K562 (cell line): ENCODE results near the gene BCAS4. TPM values are rescaled to one million over a fixed set of nuclear protein-coding genes. Genes with fewer than 3 reads are reported as not detected.

Experiments
- BRF1 ChIP-seq: IDR thresholded peaks from 3 replicates; pipeline ENCODE4 v1.6.1; 2011; ENCODE audit warnings: borderline replicate concordance, mild to moderate bottlenecking; ENCODE audit not compliant: insufficient read length; ENCODE audit errors: extremely low read depth
- CHD4 ChIP-seq: fragments of 200-600 bp; sonication (generic); IDR thresholded peaks from 3 replicates; pipeline ENCODE4 v1.6.1; 2012; ENCODE audit warnings: low read depth, mild to moderate bottlenecking, mixed read lengths, low read length, inconsistent platforms; ENCODE audit not compliant: insufficient read depth, insufficient replicate concordance, poor library complexity, severe bottlenecking
- CREM ChIP-seq: IDR thresholded peaks from 2 replicates; pipeline ENCODE4 v1.6.1; 2014; ENCODE audit warnings: antibody characterized with exemption, low read depth
- CXXC5 ChIP-seq: fragments of 250-450 bp; sonication (Bioruptor Pico); IDR thresholded peaks from 2 replicates; pipeline ENCODE4 v1.8.0; 2022; ENCODE audit warnings: inconsistent platforms, mild to moderate bottlenecking, moderate library complexity
- GATA2 ChIP-seq: sonication (generic); formaldehyde crosslinking; IDR thresholded peaks from 2 replicates; pipeline ENCODE4 v1.4.0; 2020; ENCODE audit warnings: mild to moderate bottlenecking, missing genetic modification reagents
- MTA3 ChIP-seq: fragments of 450-650 bp; formaldehyde crosslinking; IDR thresholded peaks from 2 replicates; pipeline ENCODE4 v1.6.1; 2017; ENCODE audit warnings: mild to moderate bottlenecking, borderline replicate concordance
- POLR2G ChIP-seq: fragments of 200-400 bp; formaldehyde crosslinking; IDR thresholded peaks from 2 replicates; pipeline ENCODE4 v1.6.1; 2017; ENCODE audit warnings: low read depth, mild to moderate bottlenecking, antibody characterized with exemption, low read length, moderate library complexity
- POLR3A ChIP-seq: IDR thresholded peaks from 2 replicates; pipeline ENCODE4 v1.6.1; 2011; ENCODE audit warnings: borderline replicate concordance, mild to moderate bottlenecking, moderate library complexity; ENCODE audit not compliant: insufficient read length, insufficient read depth; ENCODE audit errors: extremely low read depth
- PURB ChIP-seq: sonication (generic); formaldehyde crosslinking; IDR thresholded peaks from 2 replicates; pipeline ENCODE4 v1.9.0; 2021; ENCODE audit warnings: low read depth, mild to moderate bottlenecking, missing genetic modification reagents
- SIN3A ChIP-seq, 2 experiments: fragments of 150-350 bp in 1 of 2; IDR thresholded peaks; 2 replicates each; pipeline ENCODE4 v1.6.1; 2011 to 2016; ENCODE audit warnings: borderline replicate concordance in 2 of 2, low read depth in 2 of 2, low read length in 2 of 2, mild to moderate bottlenecking in 2 of 2, moderate library complexity in 2 of 2; ENCODE audit not compliant: control insufficient read depth in 1 of 2
- SP2 ChIP-seq: IDR thresholded peaks from 2 replicates; pipeline ENCODE4 v1.6.1; 2011; ENCODE audit warnings: mild to moderate bottlenecking, low read depth, low read length, moderate library complexity; ENCODE audit not compliant: poor library complexity, severe bottlenecking; ENCODE audit errors: extremely low read depth
- SPI1 ChIP-seq: IDR thresholded peaks from 2 replicates; pipeline ENCODE4 v1.6.1; 2011; ENCODE audit warnings: low read depth, low read length, control low read depth, borderline replicate concordance
- SREBF2 ChIP-seq: sonication (generic); formaldehyde crosslinking; IDR thresholded peaks from 2 replicates; pipeline ENCODE4 v1.4.0; 2020; ENCODE audit warnings: mild to moderate bottlenecking, missing genetic modification reagents
- TAL1 ChIP-seq: fragments of 450-650 bp; IDR thresholded peaks from 2 replicates; pipeline ENCODE4 v1.6.1; 2016; ENCODE audit warnings: mild to moderate bottlenecking
- U2AF1 ChIP-seq: fragments of 200-400 bp; formaldehyde crosslinking; optimal IDR thresholded peaks from 2 replicates; pipeline ENCODE3; 2017; ENCODE audit warnings: mild to moderate bottlenecking, low read depth, low read length, moderate library complexity
- ZBTB8A ChIP-seq: fragments of 450-650 bp; IDR thresholded peaks from 2 replicates; pipeline ENCODE4 v1.6.1; 2018; ENCODE audit warnings: mild to moderate bottlenecking, moderate library complexity; ENCODE audit not compliant: partially characterized antibody
- ZNF282 ChIP-seq: sonication (generic); formaldehyde crosslinking; IDR thresholded peaks from 2 replicates; pipeline ENCODE4 v1.8.1; 2023; ENCODE audit warnings: missing genetic modification reagents
- polyA plus RNA-seq, 8 experiments: library from polyadenylated mRNA; depleted of rRNA in 4 of 8; stranded (reverse) in 5 of 8; unstranded in 3 of 8; fragments of >200 nt; fragmentation: Nextera tagmentation in 2 of 8; fragmentation: Illumina TruSeq in 1 of 8; extraction: Ambion mirVana in 2 of 8; extraction: Trizol in 1 of 8; gene quantifications; 2 replicates each; pipeline versions ENCODE4 v1.2.1 to v1.2.3, GENCODE V29; 2011 to 2014; ENCODE audit warnings: inconsistent platforms in 1 of 8, missing spikeins in 1 of 8
- total RNA-seq, 7 experiments: library from RNA; depleted of rRNA in 6 of 7; stranded (reverse); fragments of >200 nt in 6 of 7; fragmentation: Illumina TruSeq in 2 of 7; extraction: Trizol in 2 of 7; gene quantifications; 2 replicates each; pipeline versions ENCODE4 v1.2.1 to v1.2.3, GENCODE V29; 2011 to 2021; ENCODE audit warnings: low replicate concordance in 1 of 7
- TF ChIP-seq, protein P1 (sequence below): conservative IDR thresholded peaks from 2 replicates; pipeline ENCODE4 v1.6.1; 2011; ENCODE audit warnings: low read depth, mild to moderate bottlenecking, low read length; ENCODE audit not compliant: control insufficient read depth
- TF ChIP-seq, protein P2 (sequence below), 3 experiments: IDR thresholded peaks in 2 of 3; conservative IDR thresholded peaks in 1 of 3; 2 replicates each; pipeline ENCODE4 v1.5.1; 2011 to 2012; ENCODE audit warnings: low read length in 3 of 3, mild to moderate bottlenecking in 3 of 3, control low read depth in 2 of 3, improper control_type of control experiment in 1 of 3, inconsistent platforms in 1 of 3, low read depth in 1 of 3, mixed read lengths in 1 of 3, moderate library complexity in 1 of 3; ENCODE audit not compliant: insufficient read depth in 2 of 3
- TF ChIP-seq, protein P3 (sequence below), 2 experiments: fragments of 450-650 bp; IDR thresholded peaks; 2 replicates each; pipeline ENCODE4 v1.6.1; 2016
- TF ChIP-seq, protein P4 (sequence below): fragments of 250-450 bp; sonication (Bioruptor Pico); IDR thresholded peaks from 2 replicates; pipeline ENCODE4 v1.8.0; 2021; ENCODE audit warnings: mild to moderate bottlenecking, moderate library complexity

The BCAS4 gene
- total and polyA plus RNA-seq, 9 of the 15 experiments (the other 6 are each of a cell fraction or from before 2014, with no cell fraction given), result 0.15 to 2.3 (median 0.47) TPM

DNA sequence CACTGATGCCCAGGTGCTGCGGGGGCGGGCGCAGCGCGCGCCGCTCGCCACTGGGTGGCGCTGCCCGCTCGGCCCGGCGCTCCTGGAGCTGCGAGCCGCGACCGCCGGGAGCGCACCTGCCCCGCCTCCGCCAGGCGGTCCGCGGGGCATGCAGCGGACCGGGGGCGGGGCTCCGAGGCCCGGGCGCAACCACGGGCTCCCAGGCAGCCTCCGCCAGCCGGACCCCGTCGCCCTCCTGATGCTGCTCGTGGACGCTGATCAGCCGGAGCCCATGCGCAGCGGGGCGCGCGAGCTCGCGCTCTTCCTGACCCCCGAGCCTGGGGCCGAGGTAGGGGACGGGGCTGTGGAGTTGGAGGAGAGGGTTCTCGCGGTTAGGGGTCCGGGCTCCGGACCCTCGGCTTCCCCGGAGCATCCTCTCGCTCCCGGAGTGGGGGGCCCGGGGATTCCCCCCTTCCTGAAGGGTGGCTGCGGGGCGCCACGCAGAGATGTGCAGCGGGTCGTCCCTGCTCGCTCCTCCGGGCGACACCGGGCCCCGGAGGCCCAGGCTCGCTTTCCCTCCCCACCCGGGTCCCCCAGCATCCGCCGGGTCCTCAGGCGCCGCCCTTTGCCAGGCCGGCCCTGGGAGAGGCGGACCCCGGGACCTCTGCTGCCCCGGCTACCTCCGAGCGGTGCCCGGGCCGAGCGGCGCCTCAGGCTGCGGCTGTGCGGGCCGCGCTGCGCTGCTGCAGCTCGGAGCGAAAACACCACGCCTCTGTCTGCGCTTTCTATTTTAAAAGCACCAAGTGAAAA is at the start of gene BCAS4 (continued):
- TF ChIP-seq, protein P1, sequence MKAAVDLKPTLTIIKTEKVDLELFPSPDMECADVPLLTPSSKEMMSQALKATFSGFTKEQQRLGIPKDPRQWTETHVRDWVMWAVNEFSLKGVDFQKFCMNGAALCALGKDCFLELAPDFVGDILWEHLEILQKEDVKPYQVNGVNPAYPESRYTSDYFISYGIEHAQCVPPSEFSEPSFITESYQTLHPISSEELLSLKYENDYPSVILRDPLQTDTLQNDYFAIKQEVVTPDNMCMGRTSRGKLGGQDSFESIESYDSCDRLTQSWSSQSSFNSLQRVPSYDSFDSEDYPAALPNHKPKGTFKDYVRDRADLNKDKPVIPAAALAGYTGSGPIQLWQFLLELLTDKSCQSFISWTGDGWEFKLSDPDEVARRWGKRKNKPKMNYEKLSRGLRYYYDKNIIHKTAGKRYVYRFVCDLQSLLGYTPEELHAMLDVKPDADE, result peak; percentile 68
- no peak for TF ChIP-seq GATA2 (CRISPR knock-in tag)
- no peak for TF ChIP-seq CHD4
- no peak for TF ChIP-seq PURB (CRISPR knock-in tag)
- TF ChIP-seq SIN3A (IDR thresholded peaks at IDR 0.05; ENCODE audit: borderline replicate concordance in 2 of 2, control insufficient read depth in 1 of 2, low read depth in 2 of 2, low read length in 2 of 2), result peak in 1 of 2 experiments; percentile 27; a peak in 1 of 4 replicates
- TF ChIP-seq SP2, result no peak
- TF ChIP-seq POLR2G, result peak; percentile 26; the same call in 1 of the 2 replicates
- TF ChIP-seq CREM, result peak; percentile 42; the same call in 1 of the 2 replicates
- no peak for TF ChIP-seq ZNF282 (CRISPR knock-in tag)
- TF ChIP-seq, protein P2, sequence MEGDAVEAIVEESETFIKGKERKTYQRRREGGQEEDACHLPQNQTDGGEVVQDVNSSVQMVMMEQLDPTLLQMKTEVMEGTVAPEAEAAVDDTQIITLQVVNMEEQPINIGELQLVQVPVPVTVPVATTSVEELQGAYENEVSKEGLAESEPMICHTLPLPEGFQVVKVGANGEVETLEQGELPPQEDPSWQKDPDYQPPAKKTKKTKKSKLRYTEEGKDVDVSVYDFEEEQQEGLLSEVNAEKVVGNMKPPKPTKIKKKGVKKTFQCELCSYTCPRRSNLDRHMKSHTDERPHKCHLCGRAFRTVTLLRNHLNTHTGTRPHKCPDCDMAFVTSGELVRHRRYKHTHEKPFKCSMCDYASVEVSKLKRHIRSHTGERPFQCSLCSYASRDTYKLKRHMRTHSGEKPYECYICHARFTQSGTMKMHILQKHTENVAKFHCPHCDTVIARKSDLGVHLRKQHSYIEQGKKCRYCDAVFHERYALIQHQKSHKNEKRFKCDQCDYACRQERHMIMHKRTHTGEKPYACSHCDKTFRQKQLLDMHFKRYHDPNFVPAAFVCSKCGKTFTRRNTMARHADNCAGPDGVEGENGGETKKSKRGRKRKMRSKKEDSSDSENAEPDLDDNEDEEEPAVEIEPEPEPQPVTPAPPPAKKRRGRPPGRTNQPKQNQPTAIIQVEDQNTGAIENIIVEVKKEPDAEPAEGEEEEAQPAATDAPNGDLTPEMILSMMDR (IDR thresholded peaks at IDR 0.05 in 2 of 3, conservative IDR thresholded peaks at IDR 0.05 in 1 of 3; ENCODE audit: insufficient read depth in 2 of 3, low read depth in 1 of 3, low read length in 3 of 3), result peak; percentile 82 to 98 (median 93); a peak in 5 of 6 replicates
- TF ChIP-seq U2AF1, result no peak
- TF ChIP-seq BRF1, result no peak
- TF ChIP-seq SREBF2 (CRISPR knock-in tag), result no peak
- TF ChIP-seq TAL1, result no peak
- TF ChIP-seq ZBTB8A, result no peak
- TF ChIP-seq, protein P3, sequence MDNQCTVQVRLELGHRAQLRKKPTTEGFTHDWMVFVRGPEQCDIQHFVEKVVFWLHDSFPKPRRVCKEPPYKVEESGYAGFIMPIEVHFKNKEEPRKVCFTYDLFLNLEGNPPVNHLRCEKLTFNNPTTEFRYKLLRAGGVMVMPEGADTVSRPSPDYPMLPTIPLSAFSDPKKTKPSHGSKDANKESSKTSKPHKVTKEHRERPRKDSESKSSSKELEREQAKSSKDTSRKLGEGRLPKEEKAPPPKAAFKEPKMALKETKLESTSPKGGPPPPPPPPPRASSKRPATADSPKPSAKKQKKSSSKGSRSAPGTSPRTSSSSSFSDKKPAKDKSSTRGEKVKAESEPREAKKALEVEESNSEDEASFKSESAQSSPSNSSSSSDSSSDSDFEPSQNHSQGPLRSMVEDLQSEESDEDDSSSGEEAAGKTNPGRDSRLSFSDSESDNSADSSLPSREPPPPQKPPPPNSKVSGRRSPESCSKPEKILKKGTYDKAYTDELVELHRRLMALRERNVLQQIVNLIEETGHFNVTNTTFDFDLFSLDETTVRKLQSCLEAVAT (IDR thresholded peaks at IDR 0.05), result no peak
- TF ChIP-seq CXXC5, result peak; percentile 88
- TF ChIP-seq, protein P4, sequence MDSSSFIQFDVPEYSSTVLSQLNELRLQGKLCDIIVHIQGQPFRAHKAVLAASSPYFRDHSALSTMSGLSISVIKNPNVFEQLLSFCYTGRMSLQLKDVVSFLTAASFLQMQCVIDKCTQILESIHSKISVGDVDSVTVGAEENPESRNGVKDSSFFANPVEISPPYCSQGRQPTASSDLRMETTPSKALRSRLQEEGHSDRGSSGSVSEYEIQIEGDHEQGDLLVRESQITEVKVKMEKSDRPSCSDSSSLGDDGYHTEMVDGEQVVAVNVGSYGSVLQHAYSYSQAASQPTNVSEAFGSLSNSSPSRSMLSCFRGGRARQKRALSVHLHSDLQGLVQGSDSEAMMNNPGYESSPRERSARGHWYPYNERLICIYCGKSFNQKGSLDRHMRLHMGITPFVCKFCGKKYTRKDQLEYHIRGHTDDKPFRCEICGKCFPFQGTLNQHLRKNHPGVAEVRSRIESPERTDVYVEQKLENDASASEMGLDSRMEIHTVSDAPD (CRISPR knock-in tag), result no peak
- no peak for TF ChIP-seq SPI1
- no peak for TF ChIP-seq MTA3
- TF ChIP-seq POLR3A, result no peak
